MCF 10A (cell line): ENCODE measurements around the gene ING1. TPM values are rescaled to one million over a fixed set of nuclear protein-coding genes. Genes with fewer than 3 reads are reported as not detected.

Source experiments
- BruUV-seq: library from RNA; stranded (reverse); fragments of 400-500 nt; replicated peaks from 2 replicates; lab custom pipeline; 2021; lab: Mats Ljungman, UMichigan
- CTCF ChIA-PET: fragments of 300-600 bp; sonication (Branson Sonifier 250); formaldehyde crosslinking; extraction: SDS; loops from one replicate; lab custom pipeline; 2021; ENCODE audit warnings: antibody characterized with exemption, inconsistent platforms; lab: Yijun Ruan, JAX
- POLR2A ChIA-PET: fragments of 300-600, 350-650 bp; sonication (Branson Sonifier 250); formaldehyde crosslinking; extraction: SDS; loops from one replicate; lab custom pipeline; 2020; ENCODE audit warnings: antibody characterized with exemption, inconsistent platforms; lab: Yijun Ruan, JAX
- DNase-seq: peaks from one replicate; pipeline ENCODE4 v3.0.0-alpha.2; 2018; ENCODE audit not compliant: unreplicated experiment
- H3K27ac Mint-ChIP-seq: one replicate; pipeline ENCODE4 v1.8.0; 2022; ENCODE audit warnings: mild to moderate bottlenecking, low read depth, mixed read lengths; ENCODE audit not compliant: unreplicated experiment
- H3K27me3 Mint-ChIP-seq: one replicate; pipeline ENCODE4 v1.8.0; 2022; ENCODE audit warnings: mixed read lengths; ENCODE audit not compliant: insufficient read depth, unreplicated experiment
- H3K36me3 Mint-ChIP-seq: one replicate; pipeline ENCODE4 v1.8.0; 2022; ENCODE audit warnings: mild to moderate bottlenecking, moderate library complexity, mixed read lengths; ENCODE audit not compliant: insufficient read depth, unreplicated experiment
- H3K4me1 Mint-ChIP-seq: one replicate; pipeline ENCODE4 v1.8.0; 2022; ENCODE audit warnings: mixed read lengths; ENCODE audit not compliant: insufficient read depth, unreplicated experiment
- H3K4me3 Mint-ChIP-seq: one replicate; pipeline ENCODE4 v1.8.0; 2022; ENCODE audit warnings: mild to moderate bottlenecking, moderate library complexity, mixed read lengths; ENCODE audit not compliant: unreplicated experiment
- H3K9me3 Mint-ChIP-seq: one replicate; pipeline ENCODE4 v1.8.0; 2022; ENCODE audit warnings: mixed read lengths; ENCODE audit not compliant: unreplicated experiment
- CTCF ChIP-seq: fragments of 200-600 bp; IDR thresholded peaks from one replicate; pipeline ENCODE4 v1.8.0; 2022; ENCODE audit warnings: antibody characterized with exemption, mild to moderate bottlenecking; ENCODE audit not compliant: unreplicated experiment
- intact Hi-C: fragments of 100-400 bp; cut with micrococcal nuclease; formaldehyde crosslinking; loops from 2 replicates; pipeline ENCODE4 v1.14.1; 2022
- total RNA-seq: library from RNA; stranded (reverse); gene quantifications from 2 replicates; pipeline ENCODE4 v1.2.3, GENCODE V29; 2022

The ING1 gene
- total RNA-seq, 1 experiment from 2014 or later = 10.0 TPM

DNA sequence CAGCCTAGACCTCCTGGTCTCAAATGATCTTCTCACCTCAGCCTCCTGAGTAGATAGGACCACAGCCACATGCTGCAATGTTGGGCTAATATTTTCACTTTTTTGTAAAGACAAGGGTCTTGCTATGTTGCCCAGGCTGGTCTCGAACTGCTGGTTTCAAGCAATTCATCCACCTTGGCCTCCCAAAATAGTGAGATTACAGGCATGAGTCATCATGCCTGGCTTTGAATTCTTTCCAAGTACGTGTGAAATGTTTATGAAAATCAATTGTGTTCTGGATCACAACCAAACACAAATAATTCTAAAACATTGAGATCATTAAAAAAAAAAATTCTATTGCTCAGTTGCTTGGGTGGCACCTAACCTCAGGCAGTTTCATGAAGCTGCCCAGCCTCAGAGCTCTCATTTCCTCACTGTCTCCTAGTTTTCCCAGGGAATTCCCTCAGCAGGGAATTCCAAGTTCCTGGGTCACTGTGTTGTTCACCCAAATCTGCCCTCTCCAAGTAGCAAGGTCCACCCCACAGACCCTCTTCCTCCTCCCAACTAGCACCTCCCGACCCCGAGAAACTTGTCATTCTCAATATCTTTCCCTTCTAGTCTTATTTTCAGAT is 44.8 kb downstream of the ING1 start:
- intact Hi-C loops = no loop called here
- no peaks in the 10 kb centered on the region for H3K9me3 Mint-ChIP-seq
- DNase-seq = peak; percentile 56
- TF ChIP-seq CTCF = no peak
- H3K4me1 Mint-ChIP-seq = peaks cover 7% of the 10 kb centered on the region
- no peak overlapping the region for H3K27ac Mint-ChIP-seq
- BruUV-seq = no TSS peak
- no peaks in the 10 kb centered on the region for H3K36me3 Mint-ChIP-seq
- POLR2A ChIA-PET = interaction anchor here (1.0 to 1.2 kb wide), 2 partner anchors 40 to 43 kb away, joined by 3 read pairs; no protein-coding TSS in a partner anchor
- CTCF ChIA-PET = interaction anchor here (0.5 to 0.6 kb wide), 2 partner anchors 34 to 521 kb away, joined by 4 to 5 read pairs; no protein-coding TSS in a partner anchor
- H3K27me3 Mint-ChIP-seq = peaks cover 4% of the 10 kb centered on the region
- H3K4me3 Mint-ChIP-seq = no peak overlapping the region

- peaks cover 13% of the 10 kb centered on the region for H3K9me3 Mint-ChIP-seq
- H3K36me3 Mint-ChIP-seq = no peaks in the 10 kb centered on the region
- BruUV-seq = no TSS peak
- H3K27ac Mint-ChIP-seq = no peak overlapping the region
- CTCF ChIA-PET = interaction anchor here (0.8 kb wide), 1 partner anchor 28 kb away, joined by 3 read pairs; no protein-coding TSS in a partner anchor
- intact Hi-C loops = no loop called here
- peaks cover 18% of the 10 kb centered on the region for H3K27me3 Mint-ChIP-seq
- POLR2A ChIA-PET = interaction anchor here (0.6 kb wide), 1 partner anchor 449 kb away, joined by 3 read pairs; no protein-coding TSS in a partner anchor
- H3K4me1 Mint-ChIP-seq = peaks cover 7% of the 10 kb centered on the region
- no peak overlapping the region for H3K4me3 Mint-ChIP-seq
- DNase-seq = peak; percentile 54
- TF ChIP-seq CTCF = no peak
Measured at GRCh38 chr13:110759710-110760109, 46.2 kb downstream of the ING1 start.

DNA sequence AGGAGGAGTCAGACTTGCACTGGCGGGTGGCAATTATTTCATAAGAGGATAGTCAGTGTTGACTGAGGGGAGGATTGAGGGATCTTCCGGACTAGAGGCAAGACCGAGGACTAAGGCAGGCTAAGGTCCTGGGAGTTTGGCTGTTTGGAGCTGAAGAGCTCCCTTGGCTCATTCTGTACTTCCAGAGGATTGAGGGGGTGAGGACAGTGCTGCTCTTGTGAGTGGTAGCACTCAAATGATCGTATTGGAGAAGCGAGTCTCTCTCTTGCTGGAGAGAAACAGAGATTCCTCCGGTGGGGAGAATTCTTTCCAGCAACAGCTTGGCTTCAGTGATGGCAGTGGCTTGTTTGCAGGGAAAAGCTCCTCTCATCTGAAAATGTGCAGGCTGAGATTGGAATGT is 47.1 kb downstream of the ING1 start:
- ChIA-PET CTCF (no interaction called here), POLR2A (no interaction called here)
- TF ChIP-seq CTCF = no peak
- no peaks in the 10 kb centered on the region for H3K36me3 Mint-ChIP-seq
- H3K27me3 Mint-ChIP-seq = peaks cover 27% of the 10 kb centered on the region
- peaks cover 7% of the 10 kb centered on the region for H3K4me1 Mint-ChIP-seq
- peaks cover 13% of the 10 kb centered on the region for H3K9me3 Mint-ChIP-seq
- intact Hi-C loops = no loop called here
- BruUV-seq = no TSS peak
- H3K4me3 Mint-ChIP-seq = no peak overlapping the region
- H3K27ac Mint-ChIP-seq = no peak overlapping the region
- no peak for DNase-seq

DNA sequence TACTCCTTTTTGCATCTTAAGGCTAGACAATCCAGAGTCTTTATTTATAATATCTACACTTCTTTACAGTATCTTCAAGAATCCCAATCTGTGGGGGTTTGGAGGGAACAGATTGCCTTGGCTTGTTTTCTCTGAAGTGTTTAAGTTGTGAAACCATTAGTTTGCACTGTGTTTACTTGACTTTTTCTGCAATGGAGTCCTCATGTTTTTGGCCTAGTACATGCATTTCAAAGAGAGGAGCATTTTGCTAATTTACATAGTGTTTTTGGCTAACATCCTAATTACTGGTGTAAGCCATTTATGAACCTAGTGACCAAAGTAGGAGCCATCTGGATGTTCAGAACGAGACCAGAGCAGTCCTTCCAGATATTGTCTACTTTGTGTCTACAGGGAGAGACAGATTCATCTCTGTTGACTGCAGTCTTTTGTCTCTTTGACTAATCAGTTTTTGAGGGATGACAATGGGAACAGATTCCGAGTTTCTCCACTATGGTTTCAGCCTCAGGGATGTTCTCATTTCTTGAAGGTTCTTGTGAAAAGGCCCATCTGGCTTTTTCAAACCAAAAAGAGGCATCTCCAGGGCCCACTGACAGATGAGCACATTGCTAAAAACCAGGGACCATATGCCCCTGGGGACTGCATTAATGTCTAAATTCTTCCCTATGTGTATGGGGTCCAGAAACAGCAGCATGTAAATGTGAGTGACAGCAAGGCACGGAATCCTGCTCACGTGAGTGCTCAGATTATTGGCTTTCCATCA is 53.4 kb downstream of the ING1 start:
- POLR2A ChIA-PET = interaction anchor here (0.5 kb wide), 1 partner anchor 16 kb away, joined by 3 read pairs; no protein-coding TSS in a partner anchor
- no peak overlapping the region for H3K27ac Mint-ChIP-seq
- BruUV-seq = no TSS peak
- CTCF ChIA-PET = no interaction called here
- H3K4me3 Mint-ChIP-seq = no peak overlapping the region
- no peaks in the 10 kb centered on the region for H3K4me1 Mint-ChIP-seq
- intact Hi-C loops = no loop called here
- H3K27me3 Mint-ChIP-seq = peaks cover 68% of the 10 kb centered on the region
- no peak for TF ChIP-seq CTCF
- no peaks in the 10 kb centered on the region for H3K36me3 Mint-ChIP-seq
- H3K9me3 Mint-ChIP-seq = peaks cover 22% of the 10 kb centered on the region
- DNase-seq = no peak
